Activated CD4-positive, alpha-beta T cell treated with anti-CD3 and anti-CD28 coated beads for 4 hours (primary cell): ENCODE results near the gene IGFBP7.

ENCODE experiments used
- DNase-seq, 2 donors: peaks; one replicate each; pipeline ENCODE4 v3.0.0-alpha.2; 2020

The IGFBP7 gene

GRCh38 chr4:57127361-57127760 lies 17.2 kb upstream of the IGFBP7 start:
- DNase-seq, result no peak

- no peak for DNase-seq
Measured at GRCh38 chr4:57125996-57126395, 15.8 kb upstream of the IGFBP7 start.

DNA sequence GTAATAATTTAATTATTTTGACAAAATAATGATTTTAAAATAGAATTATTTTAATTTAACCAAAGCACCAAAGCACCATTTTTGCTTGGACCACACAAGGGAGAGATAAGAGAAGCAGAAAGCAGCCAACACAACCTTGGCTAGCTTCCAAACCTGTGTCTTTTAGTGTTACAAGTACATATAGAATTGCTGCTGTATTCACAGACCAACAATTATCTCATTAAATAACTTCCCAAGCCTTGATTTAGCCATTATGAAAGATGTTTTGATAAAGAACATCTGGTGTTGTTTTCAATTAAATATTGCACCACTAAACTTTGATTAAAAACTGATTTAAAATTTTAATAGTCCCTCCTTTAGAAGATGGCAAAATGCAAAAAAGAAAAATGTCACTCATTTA lies 14.0 kb upstream of the IGFBP7 start:
- no peak for DNase-seq

DNA sequence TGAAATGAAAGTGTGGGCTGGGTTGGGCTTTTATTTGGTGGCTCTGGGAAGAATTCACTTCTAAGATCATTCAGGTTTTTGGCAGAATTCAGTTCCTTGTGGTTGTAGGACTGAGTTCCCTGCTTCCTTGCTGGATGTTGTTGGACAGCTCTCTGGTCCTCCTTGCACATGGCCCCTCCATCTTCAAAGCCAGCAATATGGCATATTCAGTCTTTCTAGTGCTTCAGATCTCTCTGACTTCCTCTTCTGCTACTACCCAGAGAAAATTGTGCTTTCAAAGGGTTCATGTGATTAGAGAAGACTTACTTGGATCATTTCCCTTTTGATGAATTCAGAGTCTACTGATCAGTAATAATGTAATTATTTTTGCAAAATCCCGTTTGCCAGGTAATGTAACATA lies 12.8 kb upstream of the IGFBP7 start:
- no peak for DNase-seq

- DNase-seq, result no peak
Measured at GRCh38 chr4:57119054-57119651, 9.0 kb upstream of the IGFBP7 start.

GRCh38 chr4:57117491-57117890 lies 7.3 kb upstream of the IGFBP7 start:
- no peak for DNase-seq

DNA sequence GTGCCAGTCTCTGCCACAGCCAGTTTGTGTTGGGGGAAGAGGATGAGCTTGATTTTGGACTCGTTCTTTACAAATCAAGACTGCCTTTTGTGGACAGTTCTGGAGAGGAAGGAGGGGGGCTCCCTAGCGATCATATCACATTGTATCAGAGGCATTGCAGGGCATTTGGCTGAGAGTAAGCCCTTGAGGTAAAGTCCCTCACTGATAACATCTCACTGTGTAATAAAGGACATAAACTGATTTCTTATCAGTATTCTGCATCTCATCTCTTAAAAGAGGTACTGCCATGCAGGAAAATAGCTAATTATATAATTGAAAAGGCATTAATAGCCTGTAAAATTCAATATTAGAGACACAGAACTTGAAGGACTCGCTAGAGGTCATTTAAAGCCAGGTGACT lies 6.1 kb upstream of the IGFBP7 start:
- no peak for DNase-seq

GRCh38 chr4:57114973-57115372 lies 4.8 kb upstream of the IGFBP7 start:
- no peak for DNase-seq

DNA sequence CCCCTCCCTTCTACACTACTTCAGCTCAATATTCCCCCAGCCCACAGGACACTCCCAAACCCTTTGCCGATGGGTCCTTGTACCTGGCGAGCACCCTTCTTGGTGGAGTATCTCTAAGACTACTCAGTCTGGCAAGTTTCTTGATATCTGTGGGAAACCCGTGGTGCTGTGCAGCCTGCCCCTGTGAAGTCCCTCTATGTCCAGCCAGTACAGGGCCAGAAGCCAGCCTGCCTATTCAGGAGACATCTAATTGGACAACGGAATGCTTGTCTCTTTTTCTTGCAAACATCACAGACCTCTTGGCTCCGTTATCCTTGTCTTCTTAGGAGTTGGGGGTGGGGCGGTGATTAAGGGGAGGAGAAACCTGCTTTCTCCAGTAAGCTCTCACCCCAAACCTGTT lies 3.7 kb upstream of the IGFBP7 start:
- DNase-seq, result no peak

DNA sequence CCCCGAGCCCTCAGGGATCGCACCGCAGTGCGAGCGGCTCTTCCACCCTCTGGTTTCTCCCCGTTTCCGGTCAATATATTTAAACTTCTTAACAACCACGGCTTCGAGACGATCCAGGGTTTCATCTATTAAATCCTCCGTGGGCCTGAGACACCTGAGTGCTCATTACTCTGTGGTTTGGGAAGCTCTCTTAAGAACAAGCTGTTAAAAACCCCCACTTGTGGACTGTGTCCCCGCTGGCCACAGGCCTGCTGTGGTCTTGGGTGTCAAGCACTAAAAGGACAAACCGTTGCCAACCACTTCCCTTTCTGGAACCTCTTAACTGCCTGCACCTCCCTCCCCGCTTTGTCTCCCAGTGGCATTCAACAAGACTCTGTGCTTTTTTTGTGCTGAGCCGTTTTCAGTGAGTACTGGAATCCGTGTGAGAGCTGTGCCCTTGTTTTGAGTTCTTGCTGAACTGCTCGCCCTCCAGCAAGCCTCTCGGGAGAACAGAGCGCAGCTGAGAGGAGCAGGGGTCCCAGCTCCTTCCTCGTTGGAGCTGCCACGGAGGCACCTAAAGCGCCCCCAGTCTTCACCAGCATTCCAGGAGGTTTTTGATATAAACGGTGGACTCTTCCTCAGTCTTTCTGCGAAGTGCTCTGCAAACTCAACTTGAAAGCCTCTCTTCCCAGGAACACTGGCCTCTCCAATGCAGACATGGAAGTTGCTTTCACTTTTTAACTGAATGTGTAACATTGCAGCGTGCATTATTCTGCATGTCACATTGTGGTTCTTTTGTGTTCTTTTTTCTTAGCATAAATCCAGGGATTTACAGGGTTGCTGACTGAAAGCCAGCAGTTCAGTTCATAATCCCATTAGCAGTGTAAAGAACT lies 691 bp upstream of the IGFBP7 start:
- no peak for DNase-seq

DNA sequence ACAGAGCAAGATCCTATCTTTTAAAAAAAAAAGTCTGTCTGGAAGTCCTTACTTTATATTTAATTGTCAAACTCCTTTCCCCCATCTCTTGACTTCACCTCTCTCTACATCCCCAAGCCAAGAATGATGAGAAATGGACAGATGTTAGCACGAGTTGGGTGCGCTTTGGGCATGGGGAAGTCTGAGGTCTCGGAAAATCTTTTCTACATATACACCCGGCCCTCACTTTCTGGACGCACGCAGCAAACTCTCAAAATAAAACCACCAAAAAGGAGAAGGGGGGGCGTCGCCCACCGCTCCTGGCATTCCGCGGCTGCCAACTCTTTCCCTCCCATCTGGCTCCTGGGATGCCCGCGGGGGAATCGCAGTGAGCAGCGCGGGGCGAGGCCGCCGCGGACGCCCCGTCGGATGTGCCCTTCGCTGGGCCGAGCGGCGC lies 756 bp downstream of the IGFBP7 start:
- no peak for DNase-seq

DNA sequence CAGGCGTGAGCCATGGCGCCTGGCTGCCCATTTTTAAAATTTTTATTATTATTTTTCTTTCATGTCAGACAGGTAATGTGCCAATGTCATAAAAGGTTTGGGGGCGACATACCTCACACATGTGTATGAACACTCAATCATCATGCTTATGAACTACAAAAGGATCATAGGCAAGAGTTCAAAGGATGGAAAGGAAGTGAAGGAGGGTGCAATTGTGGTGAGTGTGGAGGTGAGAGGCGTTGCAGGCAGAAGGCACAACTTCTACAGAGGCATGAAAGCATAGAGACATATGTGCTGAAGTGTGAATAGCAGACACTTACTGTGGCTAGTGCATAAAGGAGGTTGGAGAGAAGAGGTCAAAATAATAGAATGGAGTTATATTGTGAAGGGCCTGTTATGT lies 4.0 kb downstream of the IGFBP7 start:
- no peak for DNase-seq

DNA sequence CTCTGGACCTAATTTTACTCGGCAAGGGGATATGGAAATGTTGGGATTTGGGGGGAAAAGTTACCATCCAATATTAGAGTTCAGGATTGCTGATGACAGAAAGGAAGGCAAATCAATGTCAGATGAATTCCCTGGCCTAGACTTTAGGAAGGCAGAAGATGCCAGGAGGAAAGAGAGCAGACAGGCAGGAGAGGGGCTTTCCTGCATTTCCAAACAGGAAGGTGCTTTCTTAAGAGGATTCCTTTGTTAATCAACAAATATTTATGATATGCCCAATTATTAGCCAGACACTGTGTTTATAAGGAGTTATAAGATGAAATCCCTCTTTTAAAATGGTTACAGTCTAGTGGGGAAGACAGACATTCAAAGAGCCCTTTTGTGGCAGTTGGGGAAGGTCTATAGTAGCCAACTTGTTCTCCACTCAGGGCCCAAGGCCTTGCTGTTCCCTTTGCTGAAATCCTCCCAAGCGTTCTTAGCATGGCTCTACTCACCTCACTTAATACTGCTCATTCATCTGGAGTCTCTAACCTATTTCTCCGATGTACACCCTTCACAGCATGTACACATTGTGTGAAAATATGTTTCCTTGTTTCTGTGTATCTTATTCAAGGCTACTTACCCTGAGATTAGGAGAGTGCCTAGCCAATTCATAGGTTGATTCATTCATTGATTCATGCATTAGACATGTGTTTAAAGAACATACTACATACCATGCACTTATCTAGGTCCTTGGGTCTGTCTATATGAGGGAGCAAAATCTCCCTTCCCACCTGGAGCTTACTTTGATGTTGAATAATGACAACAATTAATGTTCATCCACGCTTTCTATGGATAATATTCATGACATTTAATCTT lies 5.3 kb downstream of the IGFBP7 start:
- DNase-seq, result no peak

DNA sequence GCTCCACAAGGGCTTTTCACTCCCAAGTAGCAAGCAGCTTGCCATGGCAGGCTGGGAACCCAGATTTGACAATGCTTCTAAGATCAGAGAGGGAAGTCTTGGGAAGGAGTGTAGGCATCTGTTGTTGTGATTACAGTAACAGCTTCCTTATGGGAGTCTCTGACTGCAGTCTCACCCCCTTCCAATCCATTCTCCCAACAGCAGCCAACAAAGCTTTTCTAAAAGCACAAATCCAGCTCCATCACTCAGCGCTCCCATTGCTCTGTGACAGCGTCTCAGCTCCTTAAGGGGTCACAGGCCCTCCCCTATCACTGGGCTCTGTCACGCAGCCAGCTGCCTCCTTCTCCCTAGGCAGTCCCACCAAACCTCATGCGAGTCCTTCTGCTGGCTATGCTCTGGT lies 7.1 kb downstream of the IGFBP7 start:
- no peak for DNase-seq

DNA sequence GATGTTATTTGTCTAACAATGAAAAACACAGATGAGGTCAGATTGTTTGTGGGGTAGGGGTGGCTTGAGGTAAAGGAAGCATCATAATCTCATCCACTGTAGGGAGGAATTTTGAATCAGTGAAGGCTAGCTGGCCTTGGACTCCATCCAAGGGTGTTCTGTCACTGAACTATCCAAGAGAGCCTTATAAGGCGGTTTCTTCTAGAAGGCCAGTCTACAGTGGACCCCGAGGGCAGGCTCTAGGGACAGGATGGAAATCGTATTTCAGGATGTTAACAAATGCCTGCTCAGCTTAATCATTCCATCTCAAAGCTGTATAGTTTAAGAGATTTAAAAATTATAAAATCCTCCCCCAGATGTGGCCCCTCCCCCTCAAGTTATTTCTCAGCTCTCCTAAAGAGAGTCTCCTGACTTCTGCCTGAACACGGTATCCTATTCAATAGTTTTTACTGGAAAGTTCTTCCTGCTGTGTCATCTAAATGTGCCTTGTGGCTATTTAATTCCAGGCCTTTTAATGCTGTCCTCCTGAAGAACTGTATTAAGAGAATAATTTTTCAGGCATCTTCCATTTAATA lies 8.0 kb downstream of the IGFBP7 start:
- DNase-seq, result no peak

DNA sequence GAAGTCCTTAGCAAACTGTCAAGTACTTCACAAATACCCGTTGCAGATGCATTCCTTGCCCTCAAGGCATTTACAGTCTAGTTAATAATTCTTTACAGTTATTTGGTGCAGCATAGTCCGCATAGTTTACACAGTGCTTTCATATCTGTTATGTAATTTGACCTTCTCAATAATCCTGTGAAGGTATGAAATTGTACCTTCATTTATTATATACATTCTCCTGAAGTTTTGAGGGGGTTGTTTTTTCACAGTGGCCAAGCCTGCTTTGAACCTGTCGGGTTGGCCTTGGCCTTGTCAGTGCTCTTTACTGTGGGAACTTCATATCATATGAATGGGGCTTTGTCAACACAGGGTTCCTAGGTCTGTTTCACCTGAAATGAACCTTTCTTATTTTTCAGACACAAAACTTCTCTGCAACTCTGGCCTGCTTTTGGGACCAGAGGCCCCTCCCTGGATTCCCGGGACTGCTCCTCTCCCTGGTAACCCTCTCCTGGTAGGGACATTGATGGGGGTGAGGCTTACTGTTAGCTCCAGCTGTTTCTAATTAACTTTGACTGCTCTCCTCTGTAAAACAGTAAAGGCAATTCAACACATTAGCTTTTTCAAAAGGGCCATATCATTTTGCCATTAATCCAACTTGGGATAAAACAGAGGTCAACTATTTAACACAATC lies 9.1 kb downstream of the IGFBP7 start:
- DNase-seq, result no peak

DNA sequence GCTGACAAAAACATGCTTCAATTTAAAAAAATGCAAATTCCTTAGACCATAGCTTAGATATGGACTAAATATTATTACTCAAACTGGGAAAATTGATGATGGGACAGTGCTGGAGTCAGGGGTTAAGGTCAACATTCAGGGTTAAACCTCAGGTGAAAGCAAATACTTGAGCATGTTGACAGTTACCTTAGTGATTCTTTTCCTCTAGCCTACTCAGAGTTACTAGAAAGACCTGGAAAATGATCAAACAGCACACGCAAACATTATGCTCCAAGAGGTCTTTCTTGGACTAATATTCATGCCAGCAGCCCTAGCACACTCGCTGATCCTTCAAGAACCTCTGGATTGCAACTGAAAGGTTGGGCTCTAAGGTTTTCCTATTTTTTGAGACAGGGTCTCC lies 10.8 kb downstream of the IGFBP7 start:
- DNase-seq, result no peak

DNA sequence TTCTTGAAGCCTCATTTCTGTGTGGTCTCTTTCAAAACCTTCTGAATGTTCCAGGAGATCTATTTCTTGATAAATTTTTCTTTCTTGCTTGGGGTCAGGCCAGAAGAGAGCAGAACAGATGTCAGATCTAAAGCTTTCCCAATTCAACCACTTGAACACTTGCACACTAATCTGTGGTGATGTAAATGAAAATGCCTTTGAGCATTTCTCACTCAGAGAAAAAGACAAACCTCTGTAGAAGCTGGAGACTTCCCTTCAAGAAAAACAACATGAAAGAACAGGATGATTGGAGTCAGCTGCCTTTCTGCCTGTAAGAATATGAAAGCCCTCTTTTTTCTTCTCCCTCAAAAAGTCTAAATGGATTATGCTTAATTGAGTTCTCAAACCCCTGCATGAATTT lies 11.2 kb downstream of the IGFBP7 start:
- DNase-seq, result no peak

DNA sequence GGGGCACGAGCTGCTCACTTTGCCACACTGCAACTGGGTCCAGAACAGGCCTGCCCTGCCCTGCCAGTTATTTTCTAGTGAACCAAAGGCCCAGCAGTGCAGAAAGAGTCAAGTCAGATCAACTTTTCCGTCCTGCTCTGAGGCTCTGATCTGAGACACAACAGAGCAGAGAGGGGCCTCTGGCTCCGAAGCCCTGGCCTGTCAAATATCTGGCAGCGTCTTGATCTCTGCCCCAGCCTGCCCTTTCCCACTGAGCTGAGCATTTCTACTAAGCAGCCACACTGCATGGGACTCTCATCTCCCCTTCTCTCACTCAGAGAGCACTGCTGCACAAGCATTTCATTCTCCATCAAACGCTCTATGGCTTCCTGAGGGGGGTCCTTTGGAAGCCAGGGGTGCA lies 11.8 kb downstream of the IGFBP7 start:
- no peak for DNase-seq

- no peak for DNase-seq
Measured at GRCh38 chr4:57097711-57098110, 12.5 kb downstream of the IGFBP7 start.

DNA sequence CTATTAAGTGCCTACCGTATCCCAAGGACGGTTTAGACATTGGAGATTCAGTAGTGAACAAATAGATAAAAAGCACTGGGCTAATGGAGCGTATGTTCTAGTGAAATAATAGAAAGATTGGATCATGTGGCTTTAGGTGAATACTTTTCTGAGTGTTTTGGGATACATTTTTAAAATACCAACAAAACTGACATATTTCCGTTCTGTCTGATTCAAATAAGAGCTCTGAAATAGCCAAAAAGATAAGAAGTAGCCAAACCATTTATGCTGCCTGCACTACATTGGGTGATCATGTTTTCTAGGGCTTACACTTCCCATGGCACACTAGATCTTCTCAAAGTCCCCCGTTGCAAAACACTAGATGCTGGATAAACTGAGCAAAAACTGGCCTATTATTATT lies 14.2 kb downstream of the IGFBP7 start:
- no peak for DNase-seq

DNA sequence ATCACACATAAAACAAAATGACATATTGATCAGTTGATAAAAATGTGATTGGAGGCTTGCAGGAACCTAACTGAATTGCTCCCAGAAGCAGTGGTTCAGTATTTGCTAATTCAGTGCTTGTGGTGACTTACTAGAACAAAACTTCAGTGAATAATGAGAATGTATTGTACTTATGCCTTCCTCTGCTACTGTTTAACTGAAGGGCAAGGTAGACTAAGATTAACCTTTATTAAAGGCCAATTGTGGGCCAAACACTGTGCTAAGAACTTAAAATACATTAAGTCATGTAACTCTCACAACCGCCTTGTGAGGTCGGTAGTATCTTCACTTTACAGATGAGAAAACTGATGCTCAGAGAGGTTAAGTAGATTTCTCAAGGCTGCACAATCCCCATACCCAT lies 14.9 kb downstream of the IGFBP7 start:
- DNase-seq, result no peak

DNA sequence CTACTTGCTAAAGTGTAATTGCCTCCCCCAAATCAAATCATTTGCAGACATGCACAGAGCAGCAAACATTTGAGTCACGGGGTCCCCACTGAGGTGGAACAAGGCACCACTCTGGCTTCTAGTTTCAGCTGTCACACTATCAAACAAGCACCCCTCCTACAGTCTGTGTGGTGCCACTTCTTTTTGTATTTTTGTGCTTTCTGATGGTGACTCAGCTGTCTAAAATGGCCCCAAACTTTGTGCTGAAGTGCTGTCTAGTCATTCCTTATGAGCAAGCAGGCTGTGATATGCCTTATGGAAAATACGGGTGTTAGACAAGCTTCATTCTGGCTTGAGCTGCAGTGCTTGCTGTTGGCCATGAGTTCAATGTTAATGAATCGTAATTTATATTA lies 15.4 kb downstream of the IGFBP7 start:
- no peak for DNase-seq
